Measurements from ENCODE around the gene TPRA1. TPM values are rescaled to one million over a fixed set of nuclear protein-coding genes. Genes with fewer than 3 reads are reported as not detected.

Gene TPRA1
- total RNA-seq, 2 experiments from 2014 or later = 18.7 to 20.9 TPM

DNA sequence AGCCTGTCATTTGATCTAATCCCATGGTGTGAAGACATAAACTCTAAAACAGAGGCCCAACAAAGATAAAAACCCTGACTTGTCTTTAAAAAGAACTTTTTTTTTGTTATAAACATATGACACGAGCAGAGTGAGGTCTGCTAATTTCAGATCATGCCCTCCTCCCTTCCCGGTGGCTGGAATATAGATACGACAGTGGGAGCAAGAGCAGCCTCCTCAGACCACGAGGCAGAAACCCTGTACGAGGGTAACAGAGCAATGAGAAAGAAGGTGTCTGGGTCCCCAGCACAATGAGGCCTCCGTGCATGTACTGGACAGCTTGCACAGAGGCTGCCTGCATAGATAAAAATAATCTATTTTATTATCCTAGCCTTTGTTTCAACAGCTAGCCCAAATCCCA is 5.8 kb downstream of the TPRA1 start:
- POLR2A ChIA-PET = interaction anchor here (1.3 kb wide), 1 partner anchor 21 kb away, joined by 3 read pairs; no protein-coding TSS in a partner anchor
- intact Hi-C loops (cut with micrococcal nuclease) = no loop called here
- no peak overlapping the region for H3K27ac Mint-ChIP-seq

DNA sequence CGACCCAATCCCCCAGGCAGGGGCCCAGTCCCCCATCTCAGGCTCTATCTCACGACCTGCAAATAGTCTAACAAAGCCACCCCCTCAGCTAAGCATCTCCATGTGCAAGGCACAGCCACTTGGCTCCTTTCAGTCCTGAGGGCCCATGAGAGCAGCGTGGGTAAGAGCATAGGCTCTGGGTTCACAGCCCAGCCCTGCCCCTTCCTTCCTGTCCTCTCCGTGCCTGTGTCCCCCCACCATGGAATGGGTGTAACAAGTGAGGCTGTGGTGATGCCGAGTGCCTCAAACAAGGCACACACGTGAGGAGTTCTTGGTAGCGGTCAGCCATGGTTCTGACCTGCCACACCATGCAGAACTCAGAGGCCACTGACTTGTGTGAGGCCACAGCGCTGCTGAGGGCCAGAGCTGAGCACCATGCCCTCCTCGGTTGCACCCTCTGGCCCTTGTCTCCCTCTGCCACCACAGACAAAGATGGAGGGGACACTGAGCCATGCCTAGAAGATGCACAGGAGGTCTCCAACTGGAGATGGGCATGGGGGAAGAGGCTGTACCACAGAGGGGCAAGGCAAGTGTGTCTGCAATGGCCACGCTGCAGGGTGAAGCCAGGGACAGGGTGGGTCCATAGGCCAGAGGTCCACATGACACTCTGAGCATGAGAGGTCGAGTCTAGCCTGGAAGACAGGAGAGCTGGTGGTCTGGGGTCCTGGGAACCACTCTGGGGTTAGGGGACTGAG is 10.0 kb downstream of the TPRA1 start:
- CTCF ChIA-PET = interaction anchor here (1.5 kb wide), 1 partner anchor 33 kb away, joined by 3 read pairs; no protein-coding TSS in a partner anchor
- H3K27ac Mint-ChIP-seq = no peak overlapping the region
- H3K4me1 Mint-ChIP-seq (ENCODE audit: low read depth) = peaks cover 11% of the 10 kb centered on the region
- no peaks in the 10 kb centered on the region for H3K27me3 Mint-ChIP-seq
- intact Hi-C loops (cut with micrococcal nuclease) = no loop called here
- no peak overlapping the region for H3K4me3 Mint-ChIP-seq
- POLR2A ChIA-PET = no interaction called here
- DNase-seq = no peak
- H3K9me3 Mint-ChIP-seq = no peaks in the 10 kb centered on the region
- H3K36me3 Mint-ChIP-seq = no peaks in the 10 kb centered on the region

More for the DNA sequence above, 5.8 kb downstream of the TPRA1 start:
- no peaks in the 10 kb centered on the region for H3K36me3 Mint-ChIP-seq
- DNase-seq = no peak
- no peaks in the 10 kb centered on the region for H3K27me3 Mint-ChIP-seq
- no peaks in the 10 kb centered on the region for H3K9me3 Mint-ChIP-seq
- no peak overlapping the region for H3K4me3 Mint-ChIP-seq
- H3K4me1 Mint-ChIP-seq (ENCODE audit: low read depth) = peaks cover 24% of the 10 kb centered on the region
- CTCF ChIA-PET = interaction anchor here (8.2 kb wide), 1 partner anchor 10 kb away, joined by 80 read pairs; no protein-coding TSS in a partner anchor

DNA sequence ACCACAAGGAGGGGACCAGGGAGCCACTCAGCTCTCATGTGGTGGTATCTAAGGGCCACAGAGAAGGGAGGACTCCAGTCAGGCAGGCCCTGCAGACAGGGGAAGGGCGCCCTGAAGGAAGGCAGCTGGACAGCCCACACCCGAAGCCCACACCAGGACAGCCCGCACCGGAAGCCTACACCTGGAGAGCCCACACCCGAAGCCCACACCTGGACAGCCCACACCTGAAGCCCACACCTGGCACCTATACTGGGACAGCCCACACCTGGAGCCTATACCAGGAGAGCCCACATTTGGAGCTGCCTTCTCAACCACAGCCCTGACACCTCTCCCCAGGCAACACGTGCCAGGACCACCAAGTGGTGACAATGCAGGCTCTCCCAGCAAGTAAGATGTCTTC is 11.7 kb downstream of the TPRA1 start:
- H3K4me1 Mint-ChIP-seq (ENCODE audit: low read depth) = peaks cover 8% of the 10 kb centered on the region
- H3K36me3 Mint-ChIP-seq = peaks cover 5% of the 10 kb centered on the region
- DNase-seq = no peak
- ChIA-PET CTCF (no interaction called here), POLR2A (no interaction called here)
- no peak overlapping the region for H3K27ac Mint-ChIP-seq
- H3K9me3 Mint-ChIP-seq = no peaks in the 10 kb centered on the region
- no peak overlapping the region for H3K4me3 Mint-ChIP-seq
- no peaks in the 10 kb centered on the region for H3K27me3 Mint-ChIP-seq
- intact Hi-C loops (cut with micrococcal nuclease) = loop anchor here (5.0 to 10.0 kb wide), 2 partner anchors 93 to 256 kb away; partner anchors contain the start of gene ABTB1

DNA sequence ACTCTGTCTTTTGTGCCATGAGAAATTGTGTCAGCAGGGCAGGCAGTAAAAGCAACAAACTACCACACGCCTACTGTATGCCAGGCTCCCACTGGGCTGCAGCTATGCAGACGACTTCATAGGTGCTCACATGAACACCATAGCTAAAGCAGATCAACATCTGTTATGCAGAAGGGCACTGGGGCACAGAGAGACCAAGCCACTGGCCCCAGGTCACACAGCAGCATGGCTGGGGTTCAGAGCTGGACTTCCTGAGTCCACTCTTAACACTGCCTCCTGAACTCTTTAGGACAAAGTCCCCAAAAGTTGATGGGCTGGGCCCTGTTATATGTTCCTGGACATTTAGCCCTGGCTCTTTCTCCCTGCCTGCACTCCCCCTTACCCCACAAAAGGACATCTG is 12.4 kb downstream of the TPRA1 start:
- no peaks in the 10 kb centered on the region for H3K27me3 Mint-ChIP-seq
- peaks cover 8% of the 10 kb centered on the region for H3K4me1 Mint-ChIP-seq (ENCODE audit: low read depth)
- H3K27ac Mint-ChIP-seq = no peak overlapping the region
- H3K36me3 Mint-ChIP-seq = peaks cover 5% of the 10 kb centered on the region
- DNase-seq = no peak
- ChIA-PET POLR2A (no interaction called here), CTCF (no interaction called here)
- intact Hi-C loops (cut with micrococcal nuclease) = loop anchor here (5.0 to 10.0 kb wide), 2 partner anchors 94 to 257 kb away; partner anchors contain the start of gene ABTB1
- no peaks in the 10 kb centered on the region for H3K9me3 Mint-ChIP-seq
- no peak overlapping the region for H3K4me3 Mint-ChIP-seq

DNA sequence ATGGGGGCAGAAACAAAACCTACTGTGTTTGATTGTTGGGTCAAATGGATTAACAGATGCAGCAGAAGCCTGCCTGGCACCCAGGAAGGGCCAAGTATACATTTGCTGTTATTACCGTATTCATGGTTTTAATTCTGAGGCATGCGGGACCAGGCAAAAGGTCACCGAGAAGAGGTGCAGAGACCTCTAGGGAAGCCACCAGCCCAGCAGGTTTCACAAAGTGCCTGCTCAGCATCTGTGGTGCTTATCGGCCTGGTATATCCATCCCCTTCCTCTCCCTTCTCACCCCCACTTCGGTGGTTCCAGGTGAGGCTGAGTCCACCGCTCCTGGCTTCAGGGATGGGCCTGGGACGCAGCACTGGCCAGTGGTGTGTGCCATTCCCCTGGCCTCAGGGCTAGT is 13.1 kb downstream of the TPRA1 start:
- ChIA-PET POLR2A (no interaction called here), CTCF (interaction anchor here (3.5 kb wide), 1 partner anchor 30 kb away, joined by 22 read pairs; no protein-coding TSS in a partner anchor)
- no peak overlapping the region for H3K27ac Mint-ChIP-seq
- H3K9me3 Mint-ChIP-seq = no peaks in the 10 kb centered on the region
- H3K36me3 Mint-ChIP-seq = peaks cover 9% of the 10 kb centered on the region
- intact Hi-C loops (cut with micrococcal nuclease) = loop anchor here (5.0 to 10.0 kb wide), 2 partner anchors 95 to 257 kb away; partner anchors contain the start of gene ABTB1
- no peaks in the 10 kb centered on the region for H3K27me3 Mint-ChIP-seq
- H3K4me1 Mint-ChIP-seq (ENCODE audit: low read depth) = peaks cover 8% of the 10 kb centered on the region
- no peak overlapping the region for H3K4me3 Mint-ChIP-seq
- no peak for DNase-seq

DNA sequence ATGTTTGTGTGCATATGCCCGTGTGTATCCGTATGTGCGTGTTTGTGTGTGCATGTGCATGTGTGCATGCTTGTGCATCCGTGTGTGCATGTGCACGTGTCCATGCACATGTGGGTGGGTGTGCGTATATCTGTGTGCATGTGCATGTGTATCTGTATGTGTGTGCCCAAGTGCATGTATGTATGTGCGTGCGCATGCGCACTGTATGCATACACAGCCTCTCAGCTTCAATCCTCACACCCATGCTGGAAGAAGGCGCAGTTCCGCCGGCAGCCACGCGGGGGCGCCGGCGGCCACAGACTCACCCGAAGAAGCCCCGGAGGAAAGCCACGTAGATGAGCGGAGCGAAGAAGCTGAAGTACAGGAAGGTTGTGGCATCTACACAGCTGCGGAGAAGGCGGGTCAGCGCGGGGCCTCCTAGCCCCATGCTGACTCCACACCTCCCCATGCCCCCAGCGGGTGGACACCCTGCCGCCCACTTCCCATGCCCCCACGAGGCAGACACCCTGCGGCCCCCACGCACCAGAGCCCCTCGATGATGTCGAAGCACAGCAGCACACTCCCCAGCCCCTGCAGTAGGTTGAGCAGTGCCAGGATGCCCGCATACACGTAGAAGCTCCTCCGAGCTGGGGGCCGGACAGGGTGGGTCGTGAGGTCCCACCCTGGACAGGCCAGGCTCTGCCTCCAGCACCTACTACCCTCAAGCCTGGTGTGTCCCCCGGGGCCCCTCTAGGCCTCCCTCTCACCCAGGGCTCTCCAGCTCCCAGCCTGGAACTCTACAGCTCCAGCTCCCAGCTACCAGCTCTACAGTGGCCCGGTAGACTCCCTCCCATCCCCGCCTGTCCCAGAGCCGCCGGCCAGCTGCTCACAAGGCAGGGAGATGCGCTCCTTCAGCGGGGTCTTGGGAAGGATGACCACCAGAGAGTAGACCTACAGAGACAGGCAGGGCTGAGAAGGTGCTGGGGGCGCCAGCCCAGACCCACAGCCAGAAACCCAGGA is 15.4 kb downstream of the TPRA1 start:
- ChIA-PET CTCF (interaction anchor here (0.6 to 3.5 kb wide), 42 partner anchors 10 to 657 kb away, joined by 3 to 80 read pairs (median 4); partner anchors contain the start of genes ABTB1, MCM2 and TPRA1), POLR2A (interaction anchor here (0.9 to 1.4 kb wide), 2 partner anchors 16 to 22 kb away, joined by 5 to 8 read pairs; partner anchors contain the start of gene MCM2)
- Mint-ChIP-seq H3K27me3 (no peaks in the 10 kb centered on the region), H3K36me3 (peaks cover 18% of the 10 kb centered on the region), H3K9me3 (no peaks in the 10 kb centered on the region), H3K27ac (no peak overlapping the region), H3K4me1 (ENCODE audit: low read depth) (peaks cover 8% of the 10 kb centered on the region), H3K4me3 (no peak overlapping the region)
- intact Hi-C loops (cut with micrococcal nuclease) = loop anchor here (1.0 to 10.0 kb wide), 7 partner anchors 15 to 558 kb away; partner anchors contain the start of genes ABTB1, MCM2 and TPRA1
- peak; percentile 91 for DNase-seq

DNA sequence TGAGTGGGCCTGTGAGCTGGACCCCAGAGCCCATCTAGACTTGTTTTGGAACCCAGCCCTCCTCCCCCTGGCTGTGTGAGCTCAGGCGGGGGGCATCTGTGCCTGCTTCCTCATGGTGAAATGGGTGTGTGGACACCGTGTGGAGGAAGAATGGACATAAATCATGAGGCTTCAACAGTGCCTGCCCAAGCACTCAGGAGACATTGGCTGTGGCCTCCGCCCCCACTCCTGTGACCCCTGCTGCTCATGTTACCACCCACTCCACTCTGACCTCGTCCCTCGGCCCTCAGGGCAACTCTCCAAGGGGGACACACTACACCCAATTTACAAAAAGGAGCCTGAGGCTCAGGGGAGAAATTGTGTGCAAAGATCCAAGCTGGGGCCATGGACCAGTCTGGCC is 16.6 kb downstream of the TPRA1 start:
- Mint-ChIP-seq H3K36me3 (peaks cover 18% of the 10 kb centered on the region), H3K4me1 (ENCODE audit: low read depth) (peaks cover 8% of the 10 kb centered on the region), H3K4me3 (no peak overlapping the region), H3K9me3 (no peaks in the 10 kb centered on the region), H3K27ac (no peak overlapping the region), H3K27me3 (no peaks in the 10 kb centered on the region)
- CTCF ChIA-PET = interaction anchor here (1.2 to 3.5 kb wide), 11 partner anchors 9 to 397 kb away, joined by 3 to 80 read pairs (median 13); partner anchors contain the start of genes MCM2 and TPRA1
- intact Hi-C loops (cut with micrococcal nuclease) = loop anchor here (2.0 to 10.0 kb wide), 5 partner anchors 25 to 559 kb away; partner anchors contain the start of gene MCM2
- no peak for DNase-seq
- POLR2A ChIA-PET = no interaction called here

DNA sequence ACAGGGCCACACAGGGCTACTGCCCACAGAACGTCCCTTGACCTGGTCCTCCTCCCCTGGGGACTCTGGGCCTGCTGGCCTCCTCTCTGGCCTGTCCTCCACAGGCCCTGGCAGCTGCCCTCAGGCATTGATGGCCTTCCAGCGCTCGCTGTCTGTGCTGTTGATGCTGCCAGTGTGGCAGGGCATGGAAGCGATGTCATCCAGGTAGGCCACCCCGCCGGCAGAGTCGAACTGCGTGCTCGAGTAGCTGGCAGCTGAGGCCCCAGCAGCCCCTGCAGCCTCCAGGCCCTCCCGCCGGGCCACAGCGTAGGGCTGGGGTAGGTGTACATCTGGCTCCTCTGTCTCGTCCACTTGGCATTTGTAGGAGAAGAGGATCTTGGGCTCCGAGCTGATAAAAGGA is 17.1 kb downstream of the TPRA1 start:
- intact Hi-C loops (cut with micrococcal nuclease) = loop anchor here (10.0 kb wide), 1 partner anchor 261 kb away; no protein-coding TSS in a partner anchor
- Mint-ChIP-seq H3K36me3 (peaks cover 18% of the 10 kb centered on the region), H3K4me3 (no peak overlapping the region), H3K27ac (no peak overlapping the region), H3K27me3 (no peaks in the 10 kb centered on the region), H3K4me1 (ENCODE audit: low read depth) (peaks cover 8% of the 10 kb centered on the region), H3K9me3 (no peaks in the 10 kb centered on the region)
- no peak for DNase-seq
- POLR2A ChIA-PET = no interaction called here
- CTCF ChIA-PET = interaction anchor here (2.9 kb wide), 1 partner anchor 398 kb away, joined by 14 read pairs; no protein-coding TSS in a partner anchor

DNA sequence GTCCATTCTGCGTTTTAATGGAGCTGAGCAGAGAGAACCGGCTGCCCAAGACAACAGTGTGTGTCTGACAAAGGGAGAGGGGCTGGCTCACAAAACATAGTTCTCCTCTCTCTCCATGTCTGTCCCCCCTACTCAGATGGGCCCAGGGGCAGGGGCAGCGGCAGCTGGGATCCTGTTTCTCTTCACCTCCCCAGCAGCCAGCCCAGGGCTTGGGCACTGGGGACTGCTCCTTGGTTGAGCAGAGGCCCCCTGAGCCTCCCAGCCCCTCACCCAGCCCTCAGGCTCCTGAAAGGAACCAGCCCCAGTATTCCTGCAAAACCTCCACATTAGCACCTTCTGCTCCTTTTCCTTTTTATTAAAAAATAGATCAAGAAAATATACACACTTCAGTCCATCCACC is 17.8 kb downstream of the TPRA1 start:
- Mint-ChIP-seq H3K27me3 (no peaks in the 10 kb centered on the region), H3K4me1 (ENCODE audit: low read depth) (peaks cover 8% of the 10 kb centered on the region), H3K27ac (no peak overlapping the region), H3K9me3 (no peaks in the 10 kb centered on the region), H3K4me3 (no peak overlapping the region), H3K36me3 (peaks cover 18% of the 10 kb centered on the region)
- ChIA-PET CTCF (interaction anchor here (0.7 to 1.4 kb wide), 2 partner anchors 25 to 109 kb away, joined by 3 to 4 read pairs; no protein-coding TSS in a partner anchor), POLR2A (no interaction called here)
- DNase-seq = no peak
- intact Hi-C loops (cut with micrococcal nuclease) = loop anchor here (10.0 kb wide), 1 partner anchor 262 kb away; no protein-coding TSS in a partner anchor

DNA sequence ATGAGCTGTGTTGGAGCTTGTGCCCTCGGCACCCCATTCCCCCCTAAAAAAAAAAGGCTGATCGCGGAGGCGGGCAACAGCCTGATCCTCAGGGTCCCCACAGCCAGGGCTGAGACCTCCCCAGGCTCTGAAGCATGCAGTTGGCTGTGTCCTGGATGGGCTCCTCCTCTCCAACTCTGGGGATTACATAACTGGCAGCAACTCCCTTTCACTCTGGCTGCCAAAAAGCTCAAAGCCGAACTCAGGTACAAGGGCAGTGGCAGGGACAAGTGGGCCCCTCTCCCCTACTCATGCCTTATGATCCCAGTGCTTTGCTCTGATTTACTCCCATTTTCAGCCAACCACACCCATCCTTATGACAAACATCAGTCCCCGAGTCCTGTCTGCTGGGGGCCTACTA is 18.3 kb downstream of the TPRA1 start:
- Mint-ChIP-seq H3K4me1 (ENCODE audit: low read depth) (peaks cover 8% of the 10 kb centered on the region), H3K9me3 (no peaks in the 10 kb centered on the region), H3K36me3 (peaks cover 18% of the 10 kb centered on the region), H3K4me3 (no peak overlapping the region), H3K27ac (no peak overlapping the region), H3K27me3 (no peaks in the 10 kb centered on the region)
- ChIA-PET POLR2A (interaction anchor here (0.6 kb wide), 1 partner anchor 60 kb away, joined by 3 read pairs; no protein-coding TSS in a partner anchor), CTCF (interaction anchor here (0.7 to 1.4 kb wide), 2 partner anchors 24 to 109 kb away, joined by 3 to 4 read pairs; no protein-coding TSS in a partner anchor)
- intact Hi-C loops (cut with micrococcal nuclease) = loop anchor here (10.0 kb wide), 1 partner anchor 263 kb away; no protein-coding TSS in a partner anchor
- DNase-seq = no peak

DNA sequence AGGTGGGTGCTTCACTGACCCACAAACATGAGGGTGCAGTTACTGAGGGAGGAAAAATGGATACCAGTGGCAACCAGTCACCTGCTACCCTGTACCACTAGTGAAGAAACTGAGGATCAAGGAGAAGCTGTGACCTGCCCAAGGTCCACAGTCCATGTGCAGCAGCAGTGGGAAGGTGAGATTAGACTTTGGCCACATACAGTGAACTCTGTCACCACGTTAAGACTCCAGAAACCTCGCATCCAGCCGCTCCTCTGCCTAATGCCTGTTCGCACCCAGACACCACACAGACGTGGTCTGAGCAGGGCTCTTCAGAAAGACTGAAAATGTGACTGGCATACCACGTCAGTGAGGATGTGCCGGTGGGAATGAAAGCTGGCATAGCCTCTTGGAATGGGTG is 20.0 kb downstream of the TPRA1 start:
- POLR2A ChIA-PET = no interaction called here
- intact Hi-C loops (cut with micrococcal nuclease) = loop anchor here (10.0 kb wide), 1 partner anchor 264 kb away; no protein-coding TSS in a partner anchor

More for the DNA sequence above, 20.0 kb downstream of the TPRA1 start:
- DNase-seq = no peak
- no peaks in the 10 kb centered on the region for H3K9me3 Mint-ChIP-seq
- H3K4me1 Mint-ChIP-seq (ENCODE audit: low read depth) = peaks cover 7% of the 10 kb centered on the region
- CTCF ChIA-PET = interaction anchor here (0.6 kb wide), 1 partner anchor 25 kb away, joined by 3 read pairs; no protein-coding TSS in a partner anchor
- peaks cover 18% of the 10 kb centered on the region for H3K36me3 Mint-ChIP-seq
- no peaks in the 10 kb centered on the region for H3K27me3 Mint-ChIP-seq
- H3K27ac Mint-ChIP-seq = no peak overlapping the region
- no peak overlapping the region for H3K4me3 Mint-ChIP-seq

Measured in activated CD4-positive, alpha-beta memory T cell treated with anti-CD3 and anti-CD28 coated beads for 36 hours (primary cell).